GM21447 (cell line): ENCODE measurements around the gene EBNA1BP2.
A peak's percentile ranks its signal among the peaks of the same experiment; 100 is the strongest.
"Not testable (repeated sequence)": the region's sequence is repeated elsewhere in the genome, so short reads cannot be mapped to it uniquely, and the experiment has no call there.

Experiments
- ATAC-seq: cut with Tn5 transposase; IDR thresholded peaks from one replicate; pipeline ENCODE4 v1.9.1; 2021; ENCODE audit not compliant: unreplicated experiment

Gene EBNA1BP2

GRCh38 chr1:43174873-43175272, 2.8 kb upstream of the EBNA1BP2 start:
- ATAC-seq = no peak

DNA sequence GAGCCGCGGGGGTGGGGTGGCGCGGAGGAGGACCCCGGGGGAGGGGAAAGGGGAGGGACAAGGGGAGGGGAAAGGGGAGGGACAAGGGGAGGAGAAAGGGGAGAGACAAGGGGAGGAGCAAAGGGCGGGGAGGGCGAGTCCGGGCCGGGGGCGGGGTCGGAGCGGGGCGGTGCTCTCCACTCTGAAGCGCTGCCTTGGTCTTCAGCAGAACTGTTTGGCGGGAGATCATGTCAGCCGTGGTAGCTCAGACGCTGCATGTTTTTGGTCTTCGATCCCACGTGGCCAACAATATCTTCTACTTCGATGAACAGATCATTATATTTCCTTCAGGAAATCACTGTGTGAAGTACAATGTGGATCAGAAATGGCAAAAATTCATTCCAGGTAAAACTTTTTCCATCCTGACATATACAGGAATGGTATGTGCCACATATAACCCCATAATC, 460 bp upstream of the EBNA1BP2 start:
- peak; percentile 42 for ATAC-seq

DNA sequence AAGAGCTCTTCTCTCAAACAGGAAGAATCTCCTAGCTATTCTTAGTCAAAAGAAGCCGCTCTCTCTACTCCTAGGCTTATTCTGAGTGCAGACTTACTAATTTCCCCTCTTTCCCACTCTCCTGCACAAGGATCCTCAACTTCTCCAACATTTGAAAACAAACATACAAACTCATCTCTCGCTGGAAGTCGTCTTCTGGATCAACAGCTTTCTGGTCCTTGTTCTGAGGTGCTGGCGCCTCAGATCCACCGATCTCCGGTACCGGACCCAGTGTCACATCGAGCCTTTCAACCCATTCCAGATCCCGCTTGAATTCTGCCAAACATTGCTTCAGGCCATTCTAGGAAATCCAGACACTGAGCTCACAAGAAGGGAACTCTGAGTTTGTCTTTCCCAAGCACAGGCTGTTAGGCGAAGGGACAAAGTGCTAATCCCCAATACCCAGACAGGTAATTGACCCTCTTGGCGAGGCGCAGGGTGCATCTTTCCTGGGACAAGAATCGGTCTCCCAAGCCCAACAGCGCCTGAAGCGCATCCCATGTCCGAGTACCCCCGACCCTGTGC, 696 bp downstream of the EBNA1BP2 start:
- no peak for ATAC-seq

- no peak for ATAC-seq
Measured at GRCh38 chr1:43165765-43166164, 6.3 kb downstream of the EBNA1BP2 start.

DNA sequence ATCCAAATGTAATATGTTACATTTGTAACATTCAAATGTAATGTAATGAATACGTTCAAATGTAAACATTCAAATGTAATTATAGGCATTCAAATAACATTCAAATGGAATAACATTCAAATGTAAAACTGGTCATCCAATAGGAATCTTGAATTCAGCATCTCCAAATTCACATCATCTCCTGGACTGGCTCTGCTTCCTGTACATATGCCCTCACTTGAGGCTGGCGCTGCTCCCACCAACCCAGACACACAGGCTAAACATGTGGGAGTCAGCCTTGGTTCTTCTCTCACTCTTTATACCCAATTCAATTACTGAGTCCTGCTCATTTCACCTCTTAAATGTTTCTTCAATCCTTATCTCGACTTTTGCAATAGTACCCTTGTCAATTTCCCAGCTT, 6.9 kb downstream of the EBNA1BP2 start:
- ATAC-seq = no peak

DNA sequence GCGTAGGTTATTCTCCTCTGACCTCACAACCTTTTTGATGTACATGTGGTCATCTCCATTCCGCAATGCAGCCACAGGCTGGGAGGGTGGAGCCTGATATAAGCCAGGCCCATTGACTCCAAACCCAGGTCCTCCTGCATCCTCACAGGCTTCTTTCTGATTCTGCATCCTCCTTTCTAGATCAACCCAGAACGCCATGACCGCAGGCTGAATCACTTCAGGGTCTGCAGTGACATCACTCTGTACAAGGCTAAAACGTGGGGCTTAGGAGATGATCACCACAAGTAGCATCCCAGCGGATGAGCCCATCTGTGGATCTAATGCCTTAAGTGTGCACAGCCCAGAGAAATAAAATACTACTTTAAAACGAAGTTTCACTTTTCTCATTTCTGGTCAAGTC, 16.1 kb downstream of the EBNA1BP2 start:
- ATAC-seq = no peak

DNA sequence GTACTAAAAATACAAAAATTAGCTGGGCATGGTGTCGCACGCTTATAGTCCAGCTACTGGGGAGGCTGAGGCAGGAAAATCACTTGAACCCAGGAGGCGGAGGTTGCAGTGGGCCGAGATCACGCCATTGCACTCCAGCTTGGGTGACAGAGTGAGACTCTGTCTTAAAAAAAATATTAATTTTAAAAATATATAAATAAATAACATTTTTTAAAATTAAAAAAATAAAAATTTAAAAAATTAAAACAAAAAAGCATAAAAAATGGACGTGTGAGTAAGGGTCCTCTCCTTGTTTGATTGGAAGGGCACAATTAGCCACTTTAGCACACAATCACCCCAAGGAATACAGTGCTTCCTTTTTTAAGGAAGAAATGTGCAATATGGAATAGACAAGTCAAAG, 18.6 kb downstream of the EBNA1BP2 start:
- no peak for ATAC-seq

GRCh38 chr1:43152866-43153265, 19.2 kb downstream of the EBNA1BP2 start:
- no peak for ATAC-seq

DNA sequence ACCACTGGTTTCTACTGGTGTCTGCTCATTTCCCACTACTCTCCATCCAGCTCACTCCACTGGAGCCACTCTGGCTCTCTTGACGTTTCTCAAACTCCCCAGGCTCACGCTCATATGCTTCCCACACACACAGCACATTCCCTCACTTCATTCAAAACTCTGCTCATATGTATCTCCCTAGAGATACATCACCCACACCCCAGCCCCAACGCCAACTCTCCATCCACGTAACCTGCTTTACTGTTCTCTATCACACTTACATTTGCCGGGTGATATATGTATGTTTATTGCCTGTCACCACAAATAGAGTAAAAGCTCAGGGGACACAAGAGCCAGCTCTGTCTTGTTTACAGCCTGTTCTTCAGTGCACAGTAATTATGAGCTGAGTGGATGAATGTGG, 22.2 kb downstream of the EBNA1BP2 start:
- no peak for ATAC-seq

GRCh38 chr1:43147625-43148327, 24.3 kb downstream of the EBNA1BP2 start:
- no peak for ATAC-seq

DNA sequence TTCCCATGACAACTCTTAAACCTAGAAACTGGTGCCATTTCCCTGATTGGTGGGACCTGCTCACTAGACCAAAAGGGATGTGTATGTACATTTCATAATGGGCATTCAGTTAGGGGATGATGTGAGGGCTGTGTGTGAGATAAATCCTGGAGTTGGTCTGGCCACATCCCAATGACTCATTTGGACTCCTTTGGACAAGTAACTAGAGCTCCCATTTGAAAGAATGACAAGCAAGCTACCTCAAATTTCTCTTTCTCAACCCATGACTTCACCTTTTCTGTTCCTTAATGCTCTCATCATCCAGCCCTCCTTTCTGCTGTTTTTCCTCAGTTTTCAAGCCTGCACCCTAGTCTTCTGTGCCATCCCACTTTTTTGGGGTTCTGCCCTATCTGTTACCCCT, 27.9 kb downstream of the EBNA1BP2 start:
- no peak for ATAC-seq

DNA sequence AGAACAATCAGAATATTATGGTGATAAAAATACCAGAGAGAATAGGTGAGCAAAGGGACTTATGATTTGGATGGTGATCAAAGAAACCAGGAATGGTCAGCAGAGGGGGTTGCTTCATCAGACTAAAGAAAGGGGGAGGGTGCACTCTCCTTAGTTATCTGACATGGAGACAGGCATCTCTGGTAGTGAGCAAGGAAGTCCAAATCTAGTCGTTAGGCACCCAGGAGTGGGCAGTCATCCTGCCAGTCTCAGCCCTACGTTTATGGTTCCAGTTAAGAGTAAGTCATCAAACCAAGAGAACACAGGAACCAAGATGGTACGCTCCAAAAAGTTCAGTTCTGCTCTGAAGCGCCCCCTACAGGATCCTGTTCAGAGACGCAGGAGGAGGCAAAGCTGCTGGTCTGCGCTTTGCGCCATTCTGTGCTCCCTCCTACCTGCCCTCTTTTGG, 28.6 kb downstream of the EBNA1BP2 start:
- ATAC-seq = no peak

DNA sequence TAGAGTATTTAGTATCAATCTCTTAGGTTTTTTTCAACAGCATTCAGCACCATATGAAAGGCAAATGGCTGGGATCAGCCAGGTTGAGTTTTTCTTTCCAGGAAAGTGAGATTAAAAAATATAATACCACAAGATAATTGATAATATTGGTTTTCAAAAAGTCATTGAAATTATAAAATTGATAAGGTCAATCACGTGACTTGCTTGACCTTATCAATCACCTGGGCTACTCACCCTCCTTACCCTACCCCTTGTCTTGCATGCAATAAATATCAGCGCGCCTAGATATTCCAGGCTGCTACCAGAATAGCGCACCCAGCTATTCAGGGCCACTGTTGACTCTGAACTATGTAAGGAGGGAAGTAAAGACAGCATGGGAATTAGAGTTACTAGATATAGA, 31.5 kb downstream of the EBNA1BP2 start:
- no peak for ATAC-seq

DNA sequence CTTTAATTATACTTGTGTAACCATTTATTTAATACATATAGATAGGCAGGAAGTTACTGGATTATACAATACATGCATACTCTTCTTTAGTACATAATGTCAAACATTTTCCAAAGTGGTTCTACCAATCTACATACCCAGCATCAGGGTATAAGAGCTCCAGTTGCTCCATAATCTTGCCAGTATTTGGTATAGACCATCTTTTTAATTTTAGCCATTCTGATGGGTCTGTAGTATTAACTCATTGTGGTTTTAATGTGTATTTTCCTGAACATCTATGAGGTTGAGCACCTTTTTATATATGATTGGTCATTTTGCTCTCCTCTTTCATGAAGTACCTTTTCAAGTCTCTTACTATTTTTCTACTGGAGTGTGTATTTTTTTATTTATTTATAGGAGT, 32.1 kb downstream of the EBNA1BP2 start:
- ATAC-seq = no peak

DNA sequence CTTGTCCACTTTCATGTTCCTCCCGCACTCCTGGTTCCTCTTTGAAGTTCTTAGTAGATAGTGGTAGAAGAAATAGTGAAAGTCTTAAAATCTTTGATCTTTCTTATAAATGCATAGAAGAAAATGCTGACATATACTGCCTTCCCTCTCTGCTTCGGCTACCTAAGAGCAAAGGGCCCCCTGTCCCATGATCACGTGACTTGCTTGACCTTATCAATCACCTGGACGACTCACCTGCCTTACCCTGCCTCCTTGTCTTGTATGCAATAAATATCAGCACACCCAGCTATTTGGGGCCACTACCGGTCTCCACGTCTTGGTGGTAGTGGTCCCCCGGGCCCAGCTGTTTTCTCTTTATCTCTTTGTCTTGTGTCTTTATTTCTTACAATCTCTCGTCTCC, 32.8 kb downstream of the EBNA1BP2 start:
- ATAC-seq = not testable (repeated sequence)

DNA sequence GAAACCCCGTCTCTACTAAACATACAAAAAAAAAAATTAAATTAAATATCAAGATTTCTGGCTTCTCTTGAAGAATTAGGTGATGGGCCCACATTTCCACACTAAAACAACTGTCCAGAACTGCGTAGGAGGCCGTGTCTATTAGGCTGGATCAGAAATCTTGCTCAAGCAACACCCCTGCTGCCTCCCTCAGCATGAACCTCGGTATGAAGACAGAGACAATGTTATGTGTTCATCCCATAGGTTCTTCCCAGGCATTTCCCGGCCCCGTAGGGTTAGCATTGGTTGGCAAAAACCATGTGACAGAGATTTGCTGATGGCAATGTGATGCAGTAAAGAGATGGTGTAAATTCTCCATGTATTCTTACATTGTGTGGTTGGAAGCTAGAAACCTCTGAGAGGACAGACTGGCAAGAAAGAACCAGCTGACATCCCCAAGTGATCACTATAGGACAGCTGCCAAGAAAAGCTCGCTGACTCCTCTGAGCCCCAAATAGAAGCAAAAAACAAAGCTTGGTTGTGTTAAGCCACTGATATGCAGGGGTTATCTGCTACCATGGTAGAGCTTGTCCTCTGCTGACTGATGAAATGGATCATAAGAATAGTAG, 34.5 kb downstream of the EBNA1BP2 start:
- no peak for ATAC-seq

- ATAC-seq = no peak
Measured at GRCh38 chr1:43135857-43136781, 36.0 kb downstream of the EBNA1BP2 start.

- ATAC-seq = no peak
Measured at GRCh38 chr1:43134640-43135039, 37.5 kb downstream of the EBNA1BP2 start.

- ATAC-seq = no peak
Measured at GRCh38 chr1:43134068-43134467, 38.0 kb downstream of the EBNA1BP2 start.

DNA sequence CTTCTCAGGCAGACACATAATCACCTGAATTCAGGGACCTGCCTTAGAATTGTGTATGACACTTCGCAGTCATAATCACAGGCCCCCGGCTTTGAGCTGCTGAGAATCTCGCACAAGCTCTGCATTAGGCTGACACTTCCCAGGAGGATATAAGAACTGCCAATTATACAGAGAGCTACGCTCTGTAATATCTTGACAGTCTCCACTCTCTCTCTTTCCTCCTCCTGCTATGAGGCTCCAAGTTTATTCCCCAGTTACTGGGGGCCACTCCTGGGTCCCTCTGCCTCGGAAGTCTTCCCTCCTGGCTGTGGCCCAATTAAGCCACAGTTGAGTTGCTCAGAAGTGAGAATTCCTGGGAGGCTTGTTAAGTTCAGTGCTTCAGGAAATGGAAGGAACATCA, 42.7 kb downstream of the EBNA1BP2 start:
- no peak for ATAC-seq

DNA sequence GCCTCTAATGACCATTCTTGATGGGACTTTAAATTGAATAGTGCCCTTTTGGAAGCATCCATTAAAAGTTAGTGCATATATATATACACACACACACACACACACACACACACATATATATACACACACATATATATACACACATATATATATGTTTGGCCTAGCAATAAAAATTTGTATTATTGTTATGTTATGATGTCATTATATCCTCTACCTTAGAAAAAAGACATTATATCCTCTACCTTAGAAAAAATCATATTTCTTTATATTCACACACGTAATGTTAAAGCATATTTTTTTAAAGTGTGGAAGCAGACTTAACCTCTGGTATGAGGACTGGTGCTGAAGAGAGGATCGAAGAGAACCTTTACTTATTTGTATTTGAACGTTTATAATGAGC, 43.3 kb downstream of the EBNA1BP2 start:
- ATAC-seq = no peak
